Measurements from ENCODE around the gene PSENEN.
"Not testable (repeated sequence)": the region's sequence is repeated elsewhere in the genome, so short reads cannot be mapped to it uniquely, and the experiment has no call there.

PSENEN gene

GRCh38 chr19:35718345-35719041, 27.0 kb upstream of the PSENEN start:
- no peak for DNase-seq

GRCh38 chr19:35719402-35720162, 25.9 kb upstream of the PSENEN start:
- DNase-seq: no peak

GRCh38 chr19:35720163-35720524, 25.3 kb upstream of the PSENEN start:
- no peak for DNase-seq

DNA sequence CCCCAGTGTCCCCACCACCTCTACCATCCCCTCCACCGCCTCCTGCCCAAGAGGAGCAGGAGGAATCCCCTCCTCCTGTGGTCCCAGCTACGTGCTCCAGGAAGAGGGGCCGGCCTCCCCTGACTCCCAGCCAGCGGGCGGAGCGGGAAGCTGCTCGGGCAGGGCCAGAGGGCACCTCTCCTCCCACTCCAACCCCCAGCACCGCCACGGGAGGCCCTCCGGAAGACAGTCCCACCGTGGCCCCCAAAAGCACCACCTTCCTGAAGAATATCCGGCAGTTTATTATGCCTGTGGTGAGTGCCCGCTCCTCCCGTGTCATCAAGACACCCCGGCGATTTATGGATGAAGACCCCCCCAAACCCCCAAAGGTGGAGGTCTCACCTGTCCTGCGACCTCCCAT, 24.8 kb upstream of the PSENEN start:
- no peak for DNase-seq

DNA sequence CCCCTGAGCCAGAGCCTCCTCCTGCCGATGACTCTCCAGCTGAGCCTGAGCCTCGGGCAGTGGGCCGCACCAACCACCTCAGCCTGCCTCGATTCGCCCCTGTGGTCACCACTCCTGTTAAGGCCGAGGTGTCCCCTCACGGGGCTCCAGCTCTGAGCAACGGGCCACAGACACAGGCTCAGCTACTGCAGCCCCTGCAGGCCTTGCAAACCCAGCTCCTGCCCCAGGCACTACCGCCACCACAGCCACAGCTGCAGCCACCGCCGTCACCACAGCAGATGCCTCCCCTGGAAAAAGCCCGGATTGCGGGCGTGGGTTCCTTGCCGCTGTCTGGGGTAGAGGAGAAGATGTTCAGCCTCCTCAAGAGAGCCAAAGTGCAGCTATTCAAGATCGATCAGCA, 24.1 kb upstream of the PSENEN start:
- DNase-seq: no peak

GRCh38 chr19:35722461-35722860, 23.0 kb upstream of the PSENEN start:
- no peak for DNase-seq

- no peak for DNase-seq
These were observed 22.6 kb upstream of the PSENEN start for GRCh38 chr19:35722897-35723296.

DNA sequence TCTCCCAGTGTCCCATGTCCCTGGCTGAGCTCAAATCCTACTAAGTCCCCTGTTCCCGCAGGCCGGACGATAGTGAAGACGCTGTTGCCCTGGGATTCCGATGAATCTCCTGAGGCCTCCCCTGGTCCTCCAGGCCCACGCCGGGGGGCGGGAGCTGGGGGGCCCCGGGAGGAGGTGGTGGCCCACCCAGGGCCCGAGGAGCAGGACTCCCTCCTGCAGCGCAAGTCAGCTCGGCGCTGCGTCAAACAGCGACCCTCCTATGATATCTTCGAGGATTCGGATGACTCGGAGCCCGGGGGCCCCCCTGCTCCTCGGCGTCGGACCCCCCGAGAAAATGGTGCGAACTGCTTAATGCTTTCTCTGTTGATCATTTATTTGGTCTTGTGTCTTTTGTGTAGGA, 21.8 kb upstream of the PSENEN start:
- DNase-seq: no peak

DNA sequence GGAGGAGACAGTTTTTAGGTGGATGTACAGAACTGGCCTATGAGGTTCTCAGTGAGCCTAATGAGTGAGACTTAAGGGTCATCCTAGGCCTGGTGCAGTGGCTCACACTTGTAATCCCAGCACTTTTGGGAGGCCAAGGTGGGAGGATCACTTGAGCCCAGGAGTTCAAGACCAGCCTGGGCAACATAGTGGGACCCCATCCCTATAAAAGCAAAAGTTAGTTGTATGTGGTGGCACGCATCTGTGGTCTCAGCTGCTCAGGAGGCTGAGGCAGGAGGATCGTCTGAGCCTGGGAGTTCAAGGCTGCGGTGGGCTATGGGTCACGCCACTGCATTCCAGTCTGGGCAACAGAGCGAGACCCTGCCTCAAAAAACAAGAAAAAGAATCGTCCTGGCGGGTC, 21.3 kb upstream of the PSENEN start:
- not testable (repeated sequence) for DNase-seq

DNA sequence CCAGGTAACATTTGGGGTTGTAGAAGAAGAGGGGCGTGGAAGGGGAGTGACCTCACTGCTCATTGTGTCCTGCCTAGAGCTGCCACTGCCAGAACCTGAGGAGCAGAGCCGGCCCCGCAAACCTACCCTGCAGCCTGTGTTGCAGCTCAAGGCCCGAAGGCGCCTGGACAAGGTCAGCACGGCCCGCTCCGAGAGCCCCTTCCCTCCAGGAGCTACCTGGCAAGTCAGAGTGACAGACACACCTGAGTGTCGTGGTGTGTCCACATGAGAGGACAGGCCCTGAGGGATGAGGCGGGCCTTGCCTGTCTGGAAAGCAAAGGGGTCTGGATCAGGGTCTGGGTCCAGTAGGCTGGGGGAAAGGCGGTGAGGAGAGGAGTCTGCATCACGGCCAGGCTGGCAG, 20.9 kb upstream of the PSENEN start:
- no peak for DNase-seq

DNA sequence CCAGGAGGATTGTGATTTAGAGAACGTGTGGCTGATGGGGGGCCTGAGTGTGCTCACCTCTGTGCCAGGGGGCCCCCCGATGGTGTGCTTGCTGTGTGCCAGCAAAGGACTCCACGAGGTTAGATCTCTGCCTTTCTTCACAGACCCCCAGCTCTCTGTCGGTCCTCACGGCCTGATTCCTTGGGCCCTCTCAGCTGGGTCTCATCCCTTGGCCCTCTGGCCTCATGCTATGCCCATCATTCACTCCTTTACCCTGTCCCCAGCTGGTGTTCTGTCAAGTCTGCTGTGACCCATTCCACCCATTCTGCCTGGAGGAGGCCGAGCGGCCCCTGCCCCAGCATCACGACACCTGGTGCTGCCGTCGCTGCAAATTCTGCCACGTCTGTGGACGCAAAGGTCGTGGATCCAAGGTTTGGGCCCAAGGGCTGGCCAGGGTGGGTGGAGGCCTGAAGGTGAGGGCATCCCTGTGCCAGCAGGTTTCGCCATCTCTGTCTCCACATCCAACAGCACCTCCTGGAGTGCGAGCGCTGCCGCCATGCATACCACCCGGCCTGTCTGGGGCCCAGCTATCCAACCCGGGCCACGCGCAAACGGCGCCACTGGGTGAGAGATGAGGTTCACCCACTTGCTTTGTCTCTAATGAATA, 20.1 kb upstream of the PSENEN start:
- no peak for DNase-seq

DNA sequence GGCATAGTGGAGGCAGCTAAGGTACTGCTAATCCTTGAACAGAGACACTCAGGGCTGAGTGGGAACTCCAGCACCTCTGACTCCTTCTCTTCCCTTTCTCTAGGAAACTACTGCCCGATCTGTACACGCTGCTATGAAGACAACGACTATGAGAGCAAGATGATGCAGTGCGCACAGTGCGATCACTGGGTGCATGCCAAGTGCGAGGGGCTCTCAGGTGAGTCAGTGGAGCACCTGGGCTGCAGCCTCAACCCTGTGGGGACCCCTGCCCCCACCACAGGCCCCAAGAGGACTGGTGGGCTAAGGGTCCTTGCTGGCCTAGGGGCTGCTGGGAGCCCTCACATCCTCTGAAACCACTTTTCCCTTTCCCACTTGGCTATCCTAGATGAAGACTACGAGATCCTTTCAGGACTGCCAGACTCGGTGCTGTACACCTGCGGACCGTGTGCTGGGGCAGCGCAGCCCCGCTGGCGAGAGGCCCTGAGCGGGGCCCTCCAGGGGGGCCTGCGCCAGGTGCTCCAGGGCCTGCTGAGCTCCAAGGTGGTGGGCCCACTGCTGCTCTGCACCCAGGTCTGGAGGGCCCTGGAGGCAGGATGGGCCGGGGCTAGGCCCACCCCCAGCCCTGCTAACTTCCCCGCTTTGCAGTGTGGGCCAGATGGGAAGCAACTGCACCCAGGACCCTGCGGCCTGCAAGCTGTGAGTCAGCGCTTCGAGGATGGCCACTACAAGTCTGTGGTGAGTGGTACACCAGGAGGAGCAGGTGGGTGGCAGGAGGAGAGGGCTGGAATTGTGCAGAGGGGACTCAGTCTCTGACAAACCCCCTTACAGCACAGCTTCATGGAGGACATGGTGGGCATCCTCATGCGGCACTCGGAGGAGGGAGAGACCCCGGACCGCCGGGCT, 18.1 kb upstream of the PSENEN start:
- DNase-seq: no peak

- DNase-seq: no peak
These were observed 17.3 kb upstream of the PSENEN start for GRCh38 chr19:35727956-35728706.

GRCh38 chr19:35729021-35729420, 16.4 kb upstream of the PSENEN start:
- no peak for DNase-seq

- DNase-seq: no peak
These were observed 15.7 kb upstream of the PSENEN start for GRCh38 chr19:35729763-35730162.

DNA sequence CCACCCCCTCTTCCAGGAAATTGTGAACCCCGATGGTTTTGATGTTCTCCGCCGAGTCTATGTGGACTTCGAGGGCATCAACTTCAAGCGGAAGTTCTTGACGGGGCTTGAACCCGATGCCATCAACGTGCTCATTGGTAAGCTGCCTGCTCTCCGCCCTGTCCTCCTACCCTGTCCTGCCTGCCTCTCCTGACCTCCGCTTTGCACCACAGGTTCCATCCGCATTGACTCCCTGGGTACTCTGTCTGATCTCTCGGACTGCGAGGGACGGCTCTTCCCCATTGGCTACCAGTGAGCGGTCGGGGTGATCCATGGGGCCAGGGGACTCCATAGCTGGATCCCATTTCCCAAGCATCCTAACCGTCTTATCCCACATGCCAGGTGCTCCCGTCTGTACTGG, 15.1 kb upstream of the PSENEN start:
- DNase-seq: no peak

- DNase-seq: no peak
These were observed 14.1 kb upstream of the PSENEN start for GRCh38 chr19:35731353-35731752.

DNA sequence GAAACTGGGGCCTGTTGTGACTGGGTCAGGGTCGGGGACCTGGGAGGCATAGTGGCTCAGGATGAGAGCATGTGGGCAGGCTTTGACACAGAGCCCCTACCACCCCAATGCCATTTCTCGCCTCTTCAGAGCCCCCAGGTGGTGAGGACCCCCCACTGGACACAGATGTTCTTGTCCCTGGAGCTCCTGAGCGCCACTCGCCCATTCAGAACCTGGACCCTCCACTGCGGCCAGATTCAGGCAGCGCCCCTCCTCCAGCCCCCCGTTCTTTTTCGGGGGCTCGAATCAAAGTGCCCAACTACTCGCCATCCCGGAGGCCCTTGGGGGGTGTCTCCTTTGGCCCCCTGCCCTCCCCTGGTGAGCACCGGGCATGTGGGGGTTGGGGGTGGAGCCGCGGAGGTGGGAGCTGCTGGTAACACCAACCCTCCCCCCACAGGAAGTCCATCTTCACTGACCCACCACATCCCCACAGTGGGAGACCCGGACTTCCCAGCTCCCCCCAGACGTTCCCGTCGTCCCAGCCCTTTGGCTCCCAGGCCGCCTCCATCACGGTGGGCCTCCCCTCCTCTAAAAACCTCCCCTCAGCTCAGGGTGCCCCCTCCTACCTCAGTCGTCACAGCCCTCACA, 13.6 kb upstream of the PSENEN start:
- no peak for DNase-seq

DNA sequence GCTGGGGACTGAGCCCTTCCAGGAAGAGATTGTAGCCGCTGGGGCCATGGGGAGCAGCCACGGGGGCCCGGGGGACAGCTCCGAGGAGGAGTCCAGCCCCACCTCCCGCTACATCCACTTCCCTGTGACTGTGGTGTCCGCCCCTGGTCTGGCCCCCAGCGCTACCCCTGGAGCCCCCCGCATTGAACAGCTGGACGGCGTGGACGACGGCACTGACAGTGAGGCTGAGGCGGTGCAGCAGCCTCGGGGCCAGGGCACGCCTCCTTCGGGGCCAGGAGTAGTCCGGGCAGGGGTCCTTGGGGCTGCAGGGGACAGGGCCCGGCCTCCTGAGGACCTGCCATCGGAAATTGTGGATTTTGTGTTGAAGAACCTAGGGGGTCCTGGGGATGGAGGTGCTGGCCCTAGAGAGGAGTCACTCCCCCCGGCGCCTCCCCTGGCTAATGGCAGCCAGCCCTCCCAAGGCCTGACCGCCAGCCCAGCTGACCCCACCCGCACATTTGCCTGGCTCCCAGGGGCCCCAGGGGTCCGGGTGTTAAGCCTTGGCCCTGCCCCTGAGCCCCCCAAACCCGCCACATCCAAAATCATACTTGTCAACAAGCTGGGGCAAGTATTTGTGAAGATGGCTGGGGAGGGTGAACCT, 12.8 kb upstream of the PSENEN start:
- DNase-seq: no peak

DNA sequence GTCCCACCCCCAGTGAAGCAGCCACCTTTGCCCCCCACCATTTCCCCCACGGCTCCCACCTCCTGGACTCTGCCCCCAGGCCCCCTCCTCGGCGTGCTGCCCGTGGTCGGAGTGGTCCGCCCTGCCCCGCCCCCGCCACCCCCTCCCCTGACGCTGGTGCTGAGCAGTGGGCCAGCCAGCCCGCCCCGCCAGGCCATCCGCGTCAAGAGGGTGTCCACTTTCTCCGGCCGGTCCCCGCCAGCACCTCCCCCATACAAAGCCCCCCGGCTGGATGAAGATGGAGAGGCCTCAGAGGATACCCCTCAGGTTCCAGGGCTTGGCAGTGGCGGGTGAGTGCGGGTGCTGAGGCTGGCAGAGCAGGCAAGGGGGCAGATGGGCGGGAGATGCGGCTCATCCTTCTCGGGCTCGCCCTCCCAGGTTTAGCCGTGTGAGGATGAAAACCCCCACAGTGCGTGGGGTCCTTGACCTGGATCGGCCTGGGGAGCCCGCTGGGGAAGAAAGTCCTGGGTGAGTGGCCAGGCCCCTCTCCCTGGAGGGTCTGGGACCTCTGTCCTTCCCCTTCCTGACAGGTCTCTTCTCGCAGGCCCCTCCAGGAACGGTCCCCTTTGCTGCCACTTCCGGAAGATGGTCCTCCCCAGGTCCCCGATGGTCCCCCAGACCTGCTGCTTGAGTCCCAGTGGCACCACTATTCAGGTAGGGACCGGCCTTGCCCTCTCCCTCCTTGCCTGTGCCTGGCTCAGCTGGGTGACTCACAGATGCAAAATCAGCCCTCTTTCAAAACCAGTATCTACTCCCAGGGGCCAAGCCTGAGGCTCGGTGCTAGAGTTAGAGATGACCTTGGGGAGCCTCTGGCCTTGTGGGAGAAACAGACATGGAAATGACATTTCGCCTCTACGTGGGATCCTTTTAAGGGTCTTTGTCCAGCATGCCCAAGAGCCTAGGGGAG, 12.0 kb upstream of the PSENEN start:
- no peak for DNase-seq

All from cerebellar nuclear complex (tissue), 1 donor.